OCI-LY7 (cell line): ENCODE data around the gene ACSF2. TPM values are rescaled to one million over a fixed set of nuclear protein-coding genes. Genes with fewer than 3 reads are reported as not detected.
"Not testable (repeated sequence)": the region's sequence is repeated elsewhere in the genome, so short reads cannot be mapped to it uniquely, and the experiment has no call there.

ENCODE experiments used
- BruUV-seq: library from RNA; stranded (reverse); fragments of 400-500 nt; replicated peaks from 2 replicates; lab custom pipeline; 2021; lab: Mats Ljungman, UMichigan
- CTCF ChIA-PET: fragments of 300-600 bp; sonication (Branson Sonifier 250); formaldehyde crosslinking; loops from one replicate; lab custom pipeline; 2022; ENCODE audit warnings: antibody characterized with exemption; ENCODE audit not compliant: unreplicated experiment; lab: Charles Lee
- POLR2A ChIA-PET: fragments of 300-600 bp; sonication (Branson Sonifier 250); formaldehyde crosslinking; loops from one replicate; lab custom pipeline; 2022; ENCODE audit warnings: antibody characterized with exemption; lab: Charles Lee
- DNase-seq: peaks from one replicate; pipeline ENCODE4 v3.0.0-alpha.2; 2015; ENCODE audit warnings: low spot score
- H2AFZ ChIP-seq: fragments of 200-600 bp; sonication (generic), shearing (Covaris generic); 2 replicates; pipeline ENCODE4 v1.6.1; 2014; ENCODE audit warnings: mild to moderate bottlenecking, antibody characterized with exemption, low read length, moderate library complexity
- H3K27ac ChIP-seq: fragments of 200-600 bp; sonication (generic); 2 replicates; pipeline ENCODE4 v1.5.1; 2014; ENCODE audit warnings: mixed run types, low read depth, mild to moderate bottlenecking, moderate library complexity, low read length, inconsistent platforms; ENCODE audit not compliant: poor library complexity, severe bottlenecking
- H3K36me3 ChIP-seq: fragments of 200-600 bp; sonication (generic); 2 replicates; pipeline ENCODE4 v1.6.1; 2014; ENCODE audit warnings: mild to moderate bottlenecking, antibody characterized with exemption, low read length, moderate library complexity, mixed read lengths; ENCODE audit not compliant: insufficient read depth
- H3K4me1 ChIP-seq: fragments of 200-600 bp; sonication (generic); 2 replicates; pipeline ENCODE4 v1.5.1; 2014; ENCODE audit warnings: mild to moderate bottlenecking, low read length; ENCODE audit not compliant: insufficient read depth, poor library complexity, severe bottlenecking
- H3K4me2 ChIP-seq: fragments of 200-600 bp; sonication (generic); 2 replicates; pipeline ENCODE4 v1.6.1; 2014; ENCODE audit warnings: mild to moderate bottlenecking, low read length
- H3K4me3 ChIP-seq: fragments of 200-600 bp; sonication (generic); 2 replicates; pipeline ENCODE4 v1.5.1; 2014; ENCODE audit warnings: mild to moderate bottlenecking, low read depth, low read length; ENCODE audit not compliant: poor library complexity, severe bottlenecking
- H3K79me2 ChIP-seq: fragments of 200-600 bp; sonication (generic); 2 replicates; pipeline ENCODE4 v1.6.1; 2016; ENCODE audit warnings: low read depth, mild to moderate bottlenecking, low read length, moderate library complexity, mixed read lengths; ENCODE audit not compliant: insufficient read depth
- H3K9me2 ChIP-seq: fragments of 200-600 bp; sonication (generic); 2 replicates; pipeline ENCODE4 v1.6.1; 2016; ENCODE audit warnings: mild to moderate bottlenecking, low read length, mixed read lengths; ENCODE audit not compliant: insufficient read depth
- H3K9me3 ChIP-seq: fragments of 200-600 bp; sonication (generic); 2 replicates; pipeline ENCODE4 v1.6.1; 2014; ENCODE audit warnings: mild to moderate bottlenecking, mixed run types, low read length, mixed read lengths
- H4K20me1 ChIP-seq: fragments of 200-600 bp; sonication (generic); 2 replicates; pipeline ENCODE4 v1.6.1; 2014; ENCODE audit warnings: mild to moderate bottlenecking, antibody characterized with exemption, low read length, moderate library complexity, mixed read lengths; ENCODE audit not compliant: insufficient read depth
- EZH2phosphoT487 ChIP-seq: fragments of 200-600 bp; sonication (generic); IDR thresholded peaks from 2 replicates; pipeline ENCODE4 v1.6.1; 2018; ENCODE audit warnings: low read depth, borderline replicate concordance, mild to moderate bottlenecking, mixed run types, antibody characterized with exemption, low read length, moderate library complexity, mixed read lengths
- intact Hi-C: fragments of 100-400 bp; cut with micrococcal nuclease; formaldehyde crosslinking; loops from one replicate; pipeline ENCODE4 v1.10.0; 2022; ENCODE audit not compliant: unreplicated experiment
- total RNA-seq, 2 experiments: library from RNA; depleted of rRNA in 1 of 2; stranded (reverse); fragments of >200 nt in 1 of 2; shearing (Covaris generic) in 1 of 2; gene quantifications; 2 replicates each; pipeline ENCODE4 v1.2.3, GENCODE V29; 2014 to 2022
- TF ChIP-seq, protein P1 (sequence below): fragments of 200-600 bp; sonication (generic); conservative IDR thresholded peaks from 2 replicates; pipeline ENCODE4 v1.5.1; 2014; ENCODE audit warnings: mild to moderate bottlenecking, antibody characterized with exemption, low read length, moderate library complexity, mixed read lengths

Gene ACSF2
- total RNA-seq, 2 experiments from 2014 or later: 38.6 to 42.7 TPM

DNA sequence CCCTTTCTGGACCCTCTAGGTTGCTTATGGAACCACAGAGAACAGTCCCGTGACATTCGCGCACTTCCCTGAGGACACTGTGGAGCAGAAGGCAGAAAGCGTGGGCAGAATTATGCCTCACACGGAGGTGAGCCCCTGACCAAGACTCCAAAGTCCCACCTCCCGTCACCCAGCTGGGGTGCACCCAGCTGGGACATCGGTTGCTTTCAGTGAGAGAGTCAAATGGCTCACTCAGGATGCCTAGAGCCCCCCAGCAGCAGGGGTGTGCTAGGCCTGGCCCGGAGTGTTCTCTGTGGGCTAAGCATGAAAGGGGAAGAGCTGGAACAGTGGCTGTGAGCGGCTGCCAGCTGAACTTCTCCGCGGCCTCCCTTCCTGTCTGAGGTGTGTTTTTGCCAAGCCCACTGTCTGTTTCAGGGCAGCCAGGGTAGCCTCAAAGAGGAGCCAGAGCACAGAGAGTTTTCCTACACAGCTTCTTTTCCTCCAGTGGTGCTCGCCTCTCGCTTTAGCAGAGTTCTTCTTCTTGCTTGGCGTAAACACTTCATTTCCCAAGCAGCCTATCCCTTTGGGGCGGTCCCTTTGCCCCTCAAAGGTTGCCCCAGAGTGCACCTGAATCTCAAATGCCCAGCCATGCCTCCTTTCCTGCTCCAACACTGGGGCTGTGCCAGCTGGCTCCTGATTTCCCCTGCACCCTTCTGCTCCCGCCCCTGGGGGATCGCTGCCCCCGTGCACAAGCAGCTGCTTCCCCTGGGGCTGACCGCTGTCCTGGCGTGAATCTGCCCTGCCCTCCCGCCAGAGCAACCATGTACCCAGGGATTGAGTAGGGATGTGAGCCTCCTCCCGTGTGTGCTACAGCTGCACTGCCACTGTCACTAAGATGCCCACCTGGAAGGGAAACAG lies 45.2 kb downstream of the ACSF2 start:
- Histone ChIP-seq H3K4me3 (no peak overlapping the region), H2AFZ (no peak overlapping the region), H3K9me2 (no peaks in the 10 kb centered on the region), H3K9me3 (no peaks in the 10 kb centered on the region), H3K79me2 (no peaks in the 10 kb centered on the region), H3K4me2 (no peak overlapping the region), H3K4me1 (peaks cover 2% of the 10 kb centered on the region), H3K36me3 (no peaks in the 10 kb centered on the region), H3K27ac (no peak overlapping the region), H4K20me1 (no peaks in the 10 kb centered on the region)
- BruUV-seq: no TSS peak
- POLR2A ChIA-PET: no interaction called here
- CTCF ChIA-PET: interaction anchor here (1.6 kb wide), 1 partner anchor 74 kb away, joined by 4 read pairs; the partner anchor contains the start of gene LRRC59
- intact Hi-C loops: no loop called here
- DNase-seq: no peak
- no peak for TF ChIP-seq EZH2phosphoT487
- TF ChIP-seq, protein P1, sequence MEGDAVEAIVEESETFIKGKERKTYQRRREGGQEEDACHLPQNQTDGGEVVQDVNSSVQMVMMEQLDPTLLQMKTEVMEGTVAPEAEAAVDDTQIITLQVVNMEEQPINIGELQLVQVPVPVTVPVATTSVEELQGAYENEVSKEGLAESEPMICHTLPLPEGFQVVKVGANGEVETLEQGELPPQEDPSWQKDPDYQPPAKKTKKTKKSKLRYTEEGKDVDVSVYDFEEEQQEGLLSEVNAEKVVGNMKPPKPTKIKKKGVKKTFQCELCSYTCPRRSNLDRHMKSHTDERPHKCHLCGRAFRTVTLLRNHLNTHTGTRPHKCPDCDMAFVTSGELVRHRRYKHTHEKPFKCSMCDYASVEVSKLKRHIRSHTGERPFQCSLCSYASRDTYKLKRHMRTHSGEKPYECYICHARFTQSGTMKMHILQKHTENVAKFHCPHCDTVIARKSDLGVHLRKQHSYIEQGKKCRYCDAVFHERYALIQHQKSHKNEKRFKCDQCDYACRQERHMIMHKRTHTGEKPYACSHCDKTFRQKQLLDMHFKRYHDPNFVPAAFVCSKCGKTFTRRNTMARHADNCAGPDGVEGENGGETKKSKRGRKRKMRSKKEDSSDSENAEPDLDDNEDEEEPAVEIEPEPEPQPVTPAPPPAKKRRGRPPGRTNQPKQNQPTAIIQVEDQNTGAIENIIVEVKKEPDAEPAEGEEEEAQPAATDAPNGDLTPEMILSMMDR: no peak

DNA sequence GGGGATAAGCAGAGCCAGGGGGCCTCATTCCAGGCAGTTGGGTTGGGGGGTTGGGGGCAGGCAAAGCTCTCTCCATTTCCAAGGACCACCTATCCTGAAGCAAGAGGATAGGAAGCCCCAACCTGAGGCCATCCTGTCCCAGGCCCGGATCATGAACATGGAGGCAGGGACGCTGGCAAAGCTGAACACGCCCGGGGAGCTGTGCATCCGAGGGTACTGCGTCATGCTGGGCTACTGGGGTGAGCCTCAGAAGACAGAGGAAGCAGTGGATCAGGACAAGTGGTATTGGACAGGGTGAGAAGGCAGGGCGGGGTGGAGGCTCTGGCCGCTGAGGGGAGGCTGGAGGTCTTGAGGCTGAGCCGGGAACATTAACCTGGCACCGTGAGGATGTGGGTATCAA lies 46.3 kb downstream of the ACSF2 start:
- Histone ChIP-seq H3K27ac (no peak overlapping the region), H3K9me2 (no peaks in the 10 kb centered on the region), H3K36me3 (no peaks in the 10 kb centered on the region), H2AFZ (no peak overlapping the region), H3K4me1 (no peaks in the 10 kb centered on the region), H3K4me3 (no peak overlapping the region), H3K79me2 (no peaks in the 10 kb centered on the region), H3K4me2 (no peak overlapping the region), H3K9me3 (no peaks in the 10 kb centered on the region), H4K20me1 (no peaks in the 10 kb centered on the region)
- intact Hi-C loops: no loop called here
- TF ChIP-seq, protein P1: no peak
- TF ChIP-seq EZH2phosphoT487: no peak
- BruUV-seq: no TSS peak
- ChIA-PET CTCF (no interaction called here), POLR2A (no interaction called here)
- no peak for DNase-seq

DNA sequence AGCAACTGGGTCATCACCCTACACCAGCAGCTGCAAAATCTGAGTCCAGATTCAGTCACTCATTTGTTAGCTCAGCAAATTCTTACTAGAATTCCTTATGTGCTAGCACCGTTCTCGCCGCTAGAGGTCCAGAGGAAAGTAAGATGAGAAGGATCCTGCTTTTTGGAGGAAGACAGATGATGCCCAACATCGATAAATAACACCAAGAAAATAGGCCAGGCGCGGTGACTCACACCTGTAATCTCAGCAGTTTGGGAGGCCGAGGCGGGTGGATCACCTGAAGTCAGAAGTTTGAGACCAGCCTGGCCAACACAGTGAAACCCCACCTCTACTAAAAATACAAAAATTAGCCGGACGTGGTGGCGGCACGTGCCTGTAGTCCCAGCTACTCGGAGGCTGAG lies 46.7 kb downstream of the ACSF2 start:
- H3K79me2 ChIP-seq, H3K9me2 ChIP-seq, H3K36me3 ChIP-seq, BruUV-seq, intact Hi-C loops, H3K27ac ChIP-seq, H4K20me1 ChIP-seq, H3K4me3 ChIP-seq, H2AFZ ChIP-seq, POLR2A ChIA-PET, H3K4me2 ChIP-seq, H3K4me1 ChIP-seq, CTCF ChIA-PET, DNase-seq, H3K9me3 ChIP-seq: not testable (repeated sequence)
